Astrocyte of the cerebellum (primary cell): ENCODE data around the gene KRTAP20-2.

ENCODE experiments used
- DNase-seq: peaks from one replicate; pipeline ENCODE4 v3.0.0-alpha.2; 2011; ENCODE audit warnings: low read depth
- H3K4me3 ChIP-seq: 2 replicates; pipeline ENCODE4 v1.5.1; 2011; ENCODE audit warnings: mild to moderate bottlenecking, low read depth, low read length, moderate library complexity
- in situ Hi-C: cut with HindIII; loops from 2 replicates; pipeline ENCODE4 v1.10.0; 2017; ENCODE audit warnings: low sequenced_read_pairs
- TF ChIP-seq, protein P1 (sequence below): IDR thresholded peaks from 2 replicates; pipeline ENCODE4 v1.5.1; 2012; ENCODE audit warnings: low read length, low read depth, moderate library complexity, mild to moderate bottlenecking; ENCODE audit errors: missing control alignments

The KRTAP20-2 gene

DNA sequence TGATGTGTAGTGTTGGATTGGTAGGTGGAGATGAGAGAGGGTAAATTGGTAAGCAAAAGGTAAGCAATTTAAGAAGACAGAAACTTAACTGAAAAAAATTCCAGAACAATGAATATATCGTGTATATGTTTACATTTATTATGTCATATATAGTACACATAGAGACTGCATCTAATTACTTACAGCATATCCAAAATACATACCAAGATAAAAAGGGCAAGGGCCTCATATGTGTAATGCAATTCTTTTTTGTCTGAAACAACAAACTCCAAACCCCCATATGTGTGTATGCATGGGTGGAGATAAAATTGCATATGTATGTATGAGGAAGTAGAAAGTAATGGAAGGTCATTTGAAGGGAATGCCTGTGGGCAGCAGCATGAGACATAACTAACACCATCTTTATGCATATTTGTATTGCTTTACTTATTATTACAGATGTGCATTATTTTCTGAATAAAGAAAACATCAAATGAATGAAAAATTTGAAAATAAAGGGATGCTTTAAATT, 12.0 kb downstream of the KRTAP20-2 start:
- DNase-seq: no peak
- TF ChIP-seq, protein P1, sequence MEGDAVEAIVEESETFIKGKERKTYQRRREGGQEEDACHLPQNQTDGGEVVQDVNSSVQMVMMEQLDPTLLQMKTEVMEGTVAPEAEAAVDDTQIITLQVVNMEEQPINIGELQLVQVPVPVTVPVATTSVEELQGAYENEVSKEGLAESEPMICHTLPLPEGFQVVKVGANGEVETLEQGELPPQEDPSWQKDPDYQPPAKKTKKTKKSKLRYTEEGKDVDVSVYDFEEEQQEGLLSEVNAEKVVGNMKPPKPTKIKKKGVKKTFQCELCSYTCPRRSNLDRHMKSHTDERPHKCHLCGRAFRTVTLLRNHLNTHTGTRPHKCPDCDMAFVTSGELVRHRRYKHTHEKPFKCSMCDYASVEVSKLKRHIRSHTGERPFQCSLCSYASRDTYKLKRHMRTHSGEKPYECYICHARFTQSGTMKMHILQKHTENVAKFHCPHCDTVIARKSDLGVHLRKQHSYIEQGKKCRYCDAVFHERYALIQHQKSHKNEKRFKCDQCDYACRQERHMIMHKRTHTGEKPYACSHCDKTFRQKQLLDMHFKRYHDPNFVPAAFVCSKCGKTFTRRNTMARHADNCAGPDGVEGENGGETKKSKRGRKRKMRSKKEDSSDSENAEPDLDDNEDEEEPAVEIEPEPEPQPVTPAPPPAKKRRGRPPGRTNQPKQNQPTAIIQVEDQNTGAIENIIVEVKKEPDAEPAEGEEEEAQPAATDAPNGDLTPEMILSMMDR: no peak
- no peak overlapping the region for H3K4me3 ChIP-seq
- in situ Hi-C loops: no loop called here

DNA sequence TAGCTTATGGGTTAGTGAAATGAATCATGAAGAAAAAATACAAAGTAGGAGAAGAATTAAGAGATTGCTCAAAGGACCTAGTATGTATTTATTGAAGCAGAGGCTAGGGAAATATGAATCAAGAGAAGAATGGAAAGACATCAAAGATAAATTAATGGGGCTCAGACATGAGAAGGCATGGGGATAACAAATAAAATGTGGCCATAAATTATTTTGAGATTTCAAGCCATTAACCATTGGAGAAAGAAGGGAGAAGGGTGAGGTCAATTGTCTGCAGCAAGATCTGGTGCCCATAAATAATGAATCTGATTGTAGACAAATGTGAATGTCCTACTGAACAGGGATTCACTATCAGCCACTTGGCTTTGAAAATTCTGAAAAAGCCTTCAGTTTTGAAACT, 17.9 kb downstream of the KRTAP20-2 start:
- in situ Hi-C loops: no loop called here
- TF ChIP-seq, protein P1: no peak
- no peak for DNase-seq
- H3K4me3 ChIP-seq: no peak overlapping the region

DNA sequence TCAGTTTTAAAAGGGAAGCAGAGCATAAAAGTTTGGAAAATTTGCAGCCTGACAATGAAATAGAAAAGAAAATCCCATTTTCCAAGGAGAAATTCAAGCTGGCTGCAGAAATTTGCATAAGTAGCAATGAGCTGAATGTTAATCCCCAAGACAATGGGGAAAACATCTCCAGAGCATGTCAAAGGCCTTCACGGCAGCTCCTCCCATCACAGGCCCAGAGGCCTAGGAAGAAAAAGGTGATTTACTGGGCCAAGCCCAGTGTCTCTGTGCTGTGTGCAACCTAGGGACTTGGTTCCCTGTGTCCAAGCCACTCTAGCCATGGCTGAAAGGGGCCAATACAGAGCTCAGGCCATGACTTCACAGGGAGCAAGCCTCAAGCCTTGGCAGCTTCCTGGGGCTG, 33.8 kb downstream of the KRTAP20-2 start:
- no peak for DNase-seq
- TF ChIP-seq, protein P1: no peak
- H3K4me3 ChIP-seq: no peak overlapping the region
- in situ Hi-C loops: no loop called here

DNA sequence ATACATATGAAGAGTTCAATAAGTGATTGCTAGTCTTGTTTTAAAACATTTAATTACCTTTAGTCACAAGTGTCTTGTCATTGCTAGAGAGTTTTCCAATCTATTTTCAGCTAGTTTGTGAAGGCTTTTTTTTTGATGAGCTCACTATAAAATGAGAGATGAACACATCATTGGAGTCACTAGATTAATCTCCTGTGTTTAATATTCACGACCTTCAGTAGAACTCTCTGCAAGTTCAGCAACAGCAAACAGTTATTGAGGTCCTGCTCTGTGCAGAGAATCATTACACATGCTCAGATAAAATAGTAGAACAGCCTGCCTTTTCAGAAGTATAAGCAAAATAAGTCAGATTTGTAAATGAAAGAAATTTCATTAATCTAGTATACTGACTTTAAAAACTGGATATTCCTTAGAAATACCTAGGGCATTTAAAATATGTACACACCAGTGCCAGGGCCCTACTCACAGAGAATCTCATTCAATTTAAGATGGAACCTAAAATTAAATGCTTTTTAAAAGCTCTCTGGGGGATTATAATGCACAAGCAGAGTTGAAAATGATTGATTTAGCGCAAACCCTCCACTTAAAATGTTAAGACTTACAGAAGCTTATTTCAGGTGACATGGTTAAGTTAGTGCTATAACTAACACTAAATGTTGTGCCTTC, 38.1 kb downstream of the KRTAP20-2 start:
- H3K4me3 ChIP-seq: no peak overlapping the region
- DNase-seq: no peak
- TF ChIP-seq, protein P1: no peak
- in situ Hi-C loops: no loop called here

DNA sequence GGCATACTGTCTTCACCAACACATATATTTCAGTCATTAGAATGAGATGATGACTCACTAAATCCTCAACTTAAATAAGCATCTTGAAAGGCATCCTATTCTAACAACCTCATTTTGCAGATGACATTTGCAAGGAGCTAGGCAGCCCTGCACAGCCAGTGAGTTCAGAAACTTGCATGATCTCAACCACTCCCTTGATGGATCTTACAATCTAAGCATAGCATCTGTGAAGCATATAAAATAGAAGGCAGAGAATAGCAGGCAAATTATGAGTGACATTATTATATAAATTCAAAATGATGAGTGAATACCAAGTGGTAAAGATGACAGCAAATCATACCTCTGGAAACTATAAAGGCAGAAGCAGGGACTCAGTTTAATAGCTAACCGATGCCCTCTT, 39.3 kb downstream of the KRTAP20-2 start:
- TF ChIP-seq, protein P1: no peak
- DNase-seq: no peak
- H3K4me3 ChIP-seq: no peak overlapping the region
- in situ Hi-C loops: no loop called here

DNA sequence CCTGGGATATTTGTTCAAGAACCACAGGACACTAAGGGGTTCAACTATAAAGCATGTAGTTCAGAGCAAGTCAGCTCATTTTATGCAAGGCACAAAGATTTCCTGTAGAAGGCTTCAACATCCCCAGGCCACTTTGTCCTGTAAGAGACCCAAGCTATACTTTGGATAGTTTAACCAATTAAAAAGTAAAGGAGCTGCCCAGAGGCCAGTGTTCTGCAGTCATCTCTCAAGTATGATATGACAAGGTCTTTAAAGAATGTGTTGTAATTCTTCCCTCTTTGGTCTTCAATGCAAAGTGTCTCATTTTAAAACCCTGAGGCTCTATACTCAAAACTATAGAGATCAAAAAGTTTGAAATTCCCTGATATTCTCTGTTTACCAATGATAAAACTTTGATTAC, 41.7 kb downstream of the KRTAP20-2 start:
- in situ Hi-C loops: no loop called here
- H3K4me3 ChIP-seq: no peak overlapping the region
- TF ChIP-seq, protein P1: no peak
- DNase-seq: no peak
